ENCODE data around the gene DOK6.
"Not testable (repeated sequence)": the region's sequence is repeated elsewhere in the genome, so short reads cannot be mapped to it uniquely, and the experiment has no call there.

Gene DOK6

DNA sequence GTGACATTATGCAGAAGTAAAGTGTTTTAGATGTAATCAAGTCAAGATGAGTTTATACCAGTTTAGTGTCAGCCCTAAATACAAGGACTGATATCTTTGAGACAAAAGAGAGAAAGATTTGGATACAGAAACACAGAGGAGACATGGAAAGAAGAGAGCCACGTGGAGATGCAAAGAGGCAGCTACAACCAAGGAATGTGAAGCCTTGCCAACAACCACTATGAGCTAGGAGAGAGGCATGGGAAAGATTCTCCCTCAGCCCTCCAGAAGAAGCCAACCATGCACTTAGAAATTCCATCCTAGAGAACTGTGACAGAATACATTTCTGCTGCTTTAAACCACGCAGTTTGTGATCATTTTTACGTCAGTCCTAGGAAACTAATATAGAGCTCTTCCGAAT lies 217.2 kb downstream of the DOK6 start:
- in situ Hi-C loops (cut with HindIII; ENCODE audit: low sequenced_read_pairs) = no loop called here

DNA sequence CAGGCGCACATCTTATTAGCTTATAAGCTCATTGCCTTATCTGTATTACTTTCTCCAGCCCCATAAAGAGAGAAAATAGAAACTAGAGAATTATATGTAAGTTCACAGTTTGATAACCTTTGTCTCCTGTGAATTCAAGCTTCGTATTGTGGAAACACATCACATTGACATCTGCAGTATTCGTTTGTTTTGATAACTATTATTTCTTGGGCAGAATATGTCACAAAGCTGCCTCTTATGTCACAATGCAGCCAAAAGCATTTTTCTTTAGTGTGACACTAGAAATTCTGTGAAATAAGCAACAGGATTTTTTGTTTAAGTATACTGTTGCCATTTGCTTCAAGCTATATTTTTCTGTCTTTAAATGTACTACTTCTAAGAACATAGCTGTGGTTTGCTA lies 221.5 kb downstream of the DOK6 start:
- in situ Hi-C loops (cut with HindIII; ENCODE audit: low sequenced_read_pairs) = no loop called here

DNA sequence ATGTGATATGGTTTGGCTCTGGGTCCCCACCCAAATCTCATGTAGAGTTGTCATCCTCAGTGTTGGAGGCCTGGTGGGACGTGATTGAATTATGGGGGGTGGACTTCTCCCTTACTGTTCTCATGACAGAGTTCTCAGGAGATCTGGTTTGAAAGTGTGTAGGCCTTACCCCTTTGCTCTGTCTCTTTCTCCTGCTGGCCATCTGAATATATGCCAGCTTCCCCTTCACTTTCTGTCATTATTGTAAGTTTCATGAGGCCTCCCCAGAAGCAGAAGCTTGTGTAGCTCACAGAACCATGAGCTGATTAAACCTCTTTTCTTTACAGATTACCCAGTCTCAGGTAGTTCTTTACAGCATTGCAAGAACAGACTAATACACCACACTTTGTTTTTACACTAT lies 222.3 kb downstream of the DOK6 start:
- in situ Hi-C loops (cut with HindIII; ENCODE audit: low sequenced_read_pairs) = no loop called here

DNA sequence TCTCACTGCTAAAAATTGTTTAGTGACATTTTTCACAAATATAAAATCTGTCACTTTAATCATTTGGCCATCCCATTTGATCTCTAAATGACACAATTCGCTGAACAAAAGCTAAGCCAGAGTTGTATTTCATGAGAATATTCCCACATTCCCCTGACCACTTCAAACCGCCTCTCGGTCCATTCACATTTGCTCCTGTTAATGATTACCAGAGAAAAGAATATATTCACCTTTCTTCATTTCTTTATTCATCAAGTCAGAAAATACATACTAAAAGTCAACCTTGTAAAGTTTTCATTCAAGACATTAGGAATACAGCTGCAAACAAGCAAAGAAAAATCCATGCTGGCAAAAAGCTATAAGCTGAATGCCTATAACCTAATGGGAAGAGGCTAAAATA lies 225.5 kb downstream of the DOK6 start:
- in situ Hi-C loops (cut with HindIII; ENCODE audit: low sequenced_read_pairs) = no loop called here

DNA sequence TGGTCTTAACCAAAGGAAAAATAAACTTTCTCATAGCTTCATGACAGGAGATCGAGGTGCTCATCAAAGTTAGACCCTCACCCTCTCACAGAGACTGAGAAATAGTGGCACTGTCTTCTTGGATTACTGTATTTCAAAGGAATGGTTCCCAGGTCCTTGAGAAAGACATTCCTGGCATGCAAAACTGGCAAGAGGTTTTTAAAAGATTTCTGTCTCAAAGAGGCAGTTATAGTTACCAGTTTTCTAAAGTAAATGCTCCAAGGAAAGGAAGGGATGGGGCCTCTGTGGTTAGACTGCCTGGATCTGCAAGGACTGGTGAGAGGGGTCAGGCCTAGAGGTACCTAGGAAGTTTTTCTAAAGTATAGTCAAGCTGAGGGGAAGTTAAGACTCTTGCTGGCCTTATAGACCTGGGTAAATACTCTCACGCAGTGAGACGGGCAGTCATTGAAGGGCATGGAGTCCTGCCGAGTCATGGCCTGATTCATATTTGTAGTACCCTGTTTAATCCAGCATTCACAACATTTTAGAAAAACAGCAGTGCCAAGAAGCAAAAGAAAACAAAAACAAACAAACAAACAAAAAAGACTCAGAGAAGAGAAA lies 226.1 kb downstream of the DOK6 start:
- in situ Hi-C loops (cut with HindIII; ENCODE audit: low sequenced_read_pairs) = no loop called here

DNA sequence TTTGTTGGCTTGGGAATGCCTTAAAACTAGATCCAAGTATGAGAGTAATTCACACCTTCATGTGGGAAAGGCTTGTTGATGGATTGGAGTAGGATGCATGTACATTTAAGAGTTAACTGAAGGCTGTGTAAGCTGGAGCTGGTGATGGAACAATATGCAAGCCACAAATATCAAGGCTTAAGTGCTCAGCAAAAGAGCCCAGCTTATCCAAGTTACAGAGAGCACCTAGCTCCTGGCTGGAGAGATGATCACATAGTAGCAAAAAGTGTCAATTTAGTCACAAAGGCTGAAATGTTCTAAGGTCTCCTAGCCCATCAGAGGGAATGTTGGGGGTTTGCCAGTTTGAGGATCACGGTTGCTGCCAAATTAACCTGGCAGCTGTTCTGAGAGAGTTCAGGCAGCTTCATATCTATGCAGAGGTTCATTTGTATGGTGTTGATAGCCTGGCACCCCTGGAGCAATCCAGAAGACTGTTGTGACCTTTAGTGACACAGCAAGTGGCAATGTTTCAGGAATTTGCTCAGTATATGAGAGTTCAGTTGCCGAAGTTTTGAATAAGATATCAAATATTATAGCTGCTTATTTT lies 228.2 kb downstream of the DOK6 start:
- in situ Hi-C loops (cut with HindIII; ENCODE audit: low sequenced_read_pairs) = no loop called here

DNA sequence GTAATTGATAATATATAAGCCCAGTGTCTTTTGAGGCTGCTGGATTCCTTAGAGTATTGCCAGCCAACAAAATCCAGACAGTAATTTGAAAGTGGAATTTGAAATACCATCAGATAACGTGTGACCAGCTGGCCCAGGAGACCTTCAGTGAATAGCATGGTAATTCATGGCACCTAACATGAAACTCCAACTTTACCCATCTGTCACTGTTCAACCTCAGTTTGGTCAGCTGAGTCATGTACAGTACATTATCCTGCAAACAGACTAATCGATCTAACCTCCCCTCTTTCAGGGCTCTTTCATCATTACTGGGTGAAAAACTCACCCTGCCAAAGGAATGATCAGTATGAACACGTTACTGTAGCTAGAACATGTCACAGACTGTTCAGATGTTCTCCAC lies 230.6 kb downstream of the DOK6 start:
- in situ Hi-C loops (cut with HindIII; ENCODE audit: low sequenced_read_pairs) = no loop called here

DNA sequence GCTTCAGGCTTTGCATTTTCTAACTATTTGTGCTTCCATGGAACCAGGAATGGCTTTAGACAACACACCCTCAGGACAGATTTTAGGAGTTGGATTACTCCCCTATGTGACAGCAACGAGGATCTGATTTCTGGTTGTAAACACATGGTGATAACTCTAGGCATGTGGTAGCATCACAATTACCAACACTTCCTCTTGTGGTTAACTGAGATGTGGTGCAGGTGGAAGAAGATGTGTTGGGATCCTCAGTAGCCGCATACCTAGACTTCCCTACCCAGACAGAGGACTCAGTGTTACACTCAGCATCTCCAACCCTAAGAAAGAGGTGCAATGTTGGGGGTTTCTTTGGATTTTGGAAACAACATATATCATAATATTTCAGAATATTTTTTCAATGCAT lies 234.8 kb downstream of the DOK6 start:
- in situ Hi-C loops (cut with HindIII; ENCODE audit: low sequenced_read_pairs) = no loop called here

DNA sequence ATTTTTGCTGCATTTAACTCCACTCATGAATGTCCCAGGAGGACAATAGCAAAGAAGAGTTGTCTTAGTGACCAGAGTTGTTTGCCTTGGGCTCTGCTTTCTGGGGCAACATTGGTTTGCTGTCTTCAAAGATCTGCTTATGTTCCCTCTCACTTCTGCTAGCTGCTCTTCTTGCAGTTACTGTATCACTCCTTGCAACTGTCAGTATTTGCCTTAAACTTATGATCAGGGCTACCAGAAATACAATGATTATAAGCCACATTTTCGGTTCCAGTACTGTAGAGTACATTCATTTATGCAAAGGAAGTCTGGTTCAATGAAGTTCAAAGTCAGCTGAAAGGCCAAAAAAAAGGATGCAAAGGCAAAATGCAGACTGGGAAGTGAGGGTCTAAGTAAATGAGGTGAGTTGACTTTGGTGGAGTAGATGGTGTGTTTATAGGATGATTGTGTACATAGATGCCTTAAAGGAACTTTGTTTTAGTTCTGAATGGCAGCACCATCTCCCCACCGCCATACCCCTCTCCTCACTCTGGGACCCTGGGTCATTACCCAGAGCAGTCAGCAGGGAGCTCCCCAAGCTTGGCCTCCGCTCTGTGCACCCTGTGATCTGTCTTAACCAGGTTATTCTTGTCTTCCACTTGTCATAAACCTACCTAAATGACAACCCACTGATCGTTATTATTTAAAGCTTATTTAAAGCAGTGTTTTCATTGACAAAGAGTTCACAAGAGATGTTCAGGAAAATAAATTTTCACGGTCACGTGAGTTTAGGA lies 236.0 kb downstream of the DOK6 start:
- in situ Hi-C loops (cut with HindIII; ENCODE audit: low sequenced_read_pairs) = no loop called here

DNA sequence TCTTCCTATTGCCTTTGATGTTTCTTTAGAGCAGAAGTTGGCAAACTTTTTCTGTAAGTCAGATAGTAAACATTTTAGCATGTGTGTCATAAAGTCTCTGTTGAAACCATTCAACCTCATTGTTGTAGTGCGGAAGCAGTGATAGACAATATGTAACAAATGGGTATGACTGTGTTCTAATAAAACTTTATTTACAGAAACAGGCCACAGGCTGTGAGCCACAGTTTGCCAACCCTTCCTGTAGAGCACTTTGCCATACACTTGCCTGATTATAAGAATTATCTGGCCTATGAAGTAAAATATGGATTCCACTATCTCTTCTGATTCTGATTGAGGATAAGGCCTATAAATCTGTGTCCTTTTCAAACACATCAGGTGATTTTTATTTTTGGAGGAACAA lies 237.4 kb downstream of the DOK6 start:
- in situ Hi-C loops (cut with HindIII; ENCODE audit: low sequenced_read_pairs) = no loop called here

DNA sequence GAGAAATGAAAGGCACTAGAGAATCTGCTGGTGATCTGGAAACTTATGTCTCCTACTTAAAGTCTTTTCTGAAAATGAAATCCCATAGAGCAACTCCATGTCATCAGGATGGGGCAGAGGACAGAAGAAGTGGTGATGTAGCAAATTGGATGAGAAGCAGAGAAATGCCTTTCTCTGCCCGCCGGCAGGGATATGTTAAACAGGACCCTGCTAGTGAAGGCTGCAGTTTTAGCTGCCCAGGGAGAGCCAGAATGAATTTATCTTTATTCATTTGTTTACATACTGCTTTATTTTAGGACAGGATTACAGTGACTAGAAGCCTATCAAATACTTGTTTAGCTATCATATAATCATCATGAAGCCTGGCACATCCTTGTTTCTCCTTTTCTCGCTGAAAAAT lies 247.0 kb downstream of the DOK6 start:
- in situ Hi-C loops (cut with HindIII; ENCODE audit: low sequenced_read_pairs) = no loop called here

DNA sequence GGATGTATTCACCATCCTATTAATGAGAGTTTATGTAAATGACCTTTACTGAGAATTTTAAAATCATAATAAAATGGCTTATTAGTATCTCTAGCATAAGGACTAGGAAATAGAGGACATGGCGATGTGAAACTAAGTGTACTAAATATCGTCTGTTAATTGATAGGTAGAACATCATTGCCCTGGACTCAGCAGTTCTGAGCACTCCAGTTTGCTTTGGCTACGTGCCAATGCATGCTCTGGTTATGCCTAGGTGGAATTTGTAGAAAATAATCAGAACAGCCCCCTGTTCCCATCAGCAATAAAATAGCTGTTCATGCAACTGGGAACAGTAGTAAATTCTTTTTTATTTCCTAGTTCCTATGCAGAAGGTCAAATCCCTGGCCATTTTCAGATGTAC lies 247.8 kb downstream of the DOK6 start:
- in situ Hi-C loops (cut with HindIII; ENCODE audit: low sequenced_read_pairs) = no loop called here

DNA sequence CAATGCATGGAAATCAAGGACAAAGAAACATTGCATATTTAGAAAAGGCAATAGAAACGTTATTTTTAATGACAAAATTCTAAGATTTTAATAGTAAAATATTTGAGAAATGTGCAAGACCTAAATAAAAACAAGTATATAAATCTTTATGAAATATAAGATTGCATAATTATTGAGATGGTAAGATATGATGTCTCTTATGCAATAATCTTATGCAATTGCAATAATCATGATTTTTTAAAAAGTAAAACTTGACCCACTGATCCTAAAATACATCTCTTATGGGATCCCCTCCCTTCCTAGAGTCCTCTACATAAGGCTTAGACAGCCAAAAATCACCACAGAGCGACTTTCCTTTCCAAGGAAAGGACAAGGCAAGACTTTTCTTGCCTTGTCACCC lies 249.0 kb downstream of the DOK6 start:
- in situ Hi-C loops (cut with HindIII; ENCODE audit: low sequenced_read_pairs) = no loop called here

DNA sequence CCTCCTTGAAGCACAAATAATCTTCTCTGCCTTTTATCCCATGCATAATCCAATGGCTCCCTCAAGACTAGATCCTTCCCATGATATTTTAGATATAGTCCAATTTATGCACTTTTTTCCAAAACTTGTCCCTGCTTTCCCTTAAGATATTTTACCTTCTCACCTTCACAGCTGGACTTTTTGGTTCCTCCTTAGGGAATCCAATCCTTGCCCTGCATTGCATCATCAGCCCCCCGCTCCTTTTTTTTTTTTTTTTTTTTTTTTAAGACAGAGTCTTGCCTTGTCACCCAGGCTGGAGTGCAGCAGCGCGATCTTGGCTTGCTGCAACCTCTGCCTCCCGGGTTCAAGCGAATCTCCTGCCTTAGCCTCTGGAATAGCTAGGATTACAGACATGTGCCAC lies 250.6 kb downstream of the DOK6 start:
- in situ Hi-C loops (cut with HindIII; ENCODE audit: low sequenced_read_pairs) = no loop called here

DNA sequence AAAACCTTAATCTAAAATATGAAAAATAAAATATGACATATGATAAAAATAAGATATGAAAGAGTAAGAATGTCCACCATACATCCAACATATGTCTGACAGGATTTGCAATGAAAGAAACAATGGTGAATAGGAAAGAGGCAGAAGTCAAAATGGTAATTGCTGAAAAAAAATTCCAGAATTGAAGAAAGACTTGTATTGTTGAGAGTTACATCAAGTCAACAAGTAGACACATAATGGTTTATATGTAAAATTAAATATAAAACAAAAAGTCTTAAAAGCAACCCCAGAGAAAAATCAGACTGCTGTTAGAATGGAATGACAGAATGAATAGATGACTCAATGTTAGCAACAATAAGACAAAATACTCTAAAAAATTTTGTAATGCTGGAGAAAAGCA lies 255.1 kb downstream of the DOK6 start:
- in situ Hi-C loops (cut with HindIII; ENCODE audit: low sequenced_read_pairs) = no loop called here

DNA sequence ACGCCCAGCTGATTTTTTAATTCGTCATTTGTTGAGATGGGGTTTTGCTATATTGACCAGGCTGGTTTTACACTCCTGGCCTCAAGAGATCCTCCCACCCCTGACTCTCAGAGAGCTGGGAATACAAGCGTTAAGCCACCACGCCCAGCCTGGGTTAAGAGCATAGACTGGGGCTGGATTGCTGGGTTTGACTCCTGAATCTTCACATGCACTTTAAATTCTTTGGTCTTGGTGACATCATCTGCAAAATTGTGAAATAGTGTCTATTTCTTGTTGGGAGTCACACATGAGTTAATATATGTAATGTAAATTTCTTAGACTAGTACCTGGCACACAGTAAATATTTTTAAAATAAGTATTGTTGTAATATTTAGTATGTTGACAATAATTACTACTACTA lies 257.4 kb downstream of the DOK6 start:
- in situ Hi-C loops (cut with HindIII; ENCODE audit: low sequenced_read_pairs) = no loop called here

DNA sequence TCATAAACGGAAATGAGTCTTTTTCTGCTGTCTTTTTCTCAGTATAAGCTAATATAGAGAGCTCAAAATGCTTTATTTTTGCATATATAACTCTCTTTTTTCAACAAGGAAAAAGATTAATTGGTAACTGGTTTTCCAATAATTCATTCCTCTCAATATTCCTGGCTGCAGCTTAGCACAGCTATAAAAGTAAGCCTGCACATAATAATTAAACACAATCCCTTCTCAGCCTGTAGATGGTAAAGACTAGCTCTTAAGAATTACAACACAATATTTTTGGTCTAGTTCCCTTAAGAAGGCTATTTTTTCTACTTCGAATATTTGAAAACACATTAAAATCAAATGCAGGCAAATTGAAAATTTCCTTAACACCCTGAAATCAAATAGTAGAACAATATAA lies 258.0 kb downstream of the DOK6 start:
- in situ Hi-C loops (cut with HindIII; ENCODE audit: low sequenced_read_pairs) = no loop called here

DNA sequence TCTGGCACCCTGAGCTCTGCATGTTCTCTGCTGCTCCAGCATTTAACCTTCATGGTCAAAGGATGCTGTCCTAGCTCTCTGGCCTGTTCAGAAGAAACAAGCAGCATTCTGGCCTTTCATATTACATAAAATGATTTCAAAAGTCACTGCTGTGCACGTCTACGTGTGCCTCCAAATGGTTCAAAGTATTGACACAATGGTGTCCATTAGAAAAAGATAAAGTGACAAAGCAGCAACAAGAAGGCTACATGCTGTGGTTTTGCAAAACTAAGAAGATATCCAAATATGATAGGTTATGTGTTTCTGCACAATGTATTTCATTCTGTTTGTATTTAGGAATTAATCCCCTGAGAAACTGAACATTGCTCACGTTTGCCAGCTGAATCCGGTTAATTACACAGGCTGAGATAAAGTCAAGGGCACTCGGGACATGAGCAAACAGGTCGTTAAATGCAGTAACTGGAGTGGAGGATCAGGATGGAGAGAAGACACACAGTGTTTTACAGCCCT lies 258.5 kb downstream of the DOK6 start:
- in situ Hi-C loops (cut with HindIII; ENCODE audit: low sequenced_read_pairs) = no loop called here

DNA sequence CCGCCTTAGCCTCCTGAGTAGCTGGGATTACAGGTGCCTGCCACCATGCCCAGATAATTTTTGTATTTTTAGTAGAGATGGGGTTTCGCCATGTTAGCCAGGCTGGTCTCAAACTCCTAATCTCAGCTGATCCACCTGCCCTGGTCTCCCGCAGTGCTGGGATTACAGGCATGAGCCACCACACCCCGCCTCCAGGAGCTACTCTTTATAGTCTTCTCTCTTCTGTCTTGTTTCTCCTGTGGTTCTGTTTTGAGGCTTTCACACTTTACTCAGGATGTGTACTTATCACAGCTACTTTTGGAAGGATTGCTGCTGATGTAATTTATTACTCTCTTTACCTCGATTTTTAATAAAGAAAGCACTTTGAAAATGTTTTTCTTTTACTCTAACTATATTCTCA lies 261.4 kb downstream of the DOK6 start:
- in situ Hi-C loops (cut with HindIII; ENCODE audit: low sequenced_read_pairs) = not testable (repeated sequence)

DNA sequence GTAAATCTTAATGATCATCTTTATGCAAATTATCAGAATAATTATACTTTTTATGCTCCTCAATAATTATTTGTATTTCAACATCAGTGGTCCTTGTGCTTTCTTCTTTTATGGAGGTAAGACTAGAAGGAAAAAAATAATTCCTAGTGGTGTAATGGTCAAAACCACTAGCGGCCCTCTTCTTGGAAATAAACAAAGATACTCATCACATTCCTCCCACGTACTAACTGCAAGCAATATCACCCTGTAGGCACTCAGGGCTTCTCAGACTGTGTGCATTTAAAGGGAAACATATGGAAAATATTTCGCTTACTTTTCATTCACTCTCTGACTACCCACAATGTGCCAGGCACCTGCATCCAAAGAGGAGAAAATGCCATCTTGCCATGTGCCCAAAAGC lies 263.7 kb downstream of the DOK6 start:
- in situ Hi-C loops (cut with HindIII; ENCODE audit: low sequenced_read_pairs) = no loop called here

DNA sequence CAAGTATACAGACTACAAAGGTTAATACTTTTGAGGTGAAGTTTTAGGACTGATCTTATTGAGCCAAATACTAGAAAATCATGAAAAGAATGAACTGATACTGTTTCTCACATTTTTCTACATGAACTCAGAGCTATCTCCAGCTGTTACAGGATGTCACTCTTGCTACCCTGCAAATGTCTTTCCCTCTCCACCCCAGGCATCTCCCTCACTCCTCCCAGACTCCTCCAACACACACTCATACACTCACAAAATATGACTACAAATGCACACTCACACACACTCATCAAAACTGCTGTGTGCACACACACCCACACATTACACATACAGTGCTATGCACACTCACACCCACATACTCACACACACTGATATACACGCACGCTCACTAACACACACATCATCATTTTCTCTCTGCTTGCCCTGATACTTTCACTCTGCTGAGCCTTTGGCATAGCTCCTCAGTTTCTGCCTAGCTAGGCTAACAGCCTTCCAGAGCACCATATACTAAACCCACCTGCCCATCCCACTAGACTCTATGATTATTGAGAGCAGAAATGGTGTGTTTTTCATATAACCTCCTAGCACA lies 273.7 kb downstream of the DOK6 start:
- in situ Hi-C loops (cut with HindIII; ENCODE audit: low sequenced_read_pairs) = no loop called here

DNA sequence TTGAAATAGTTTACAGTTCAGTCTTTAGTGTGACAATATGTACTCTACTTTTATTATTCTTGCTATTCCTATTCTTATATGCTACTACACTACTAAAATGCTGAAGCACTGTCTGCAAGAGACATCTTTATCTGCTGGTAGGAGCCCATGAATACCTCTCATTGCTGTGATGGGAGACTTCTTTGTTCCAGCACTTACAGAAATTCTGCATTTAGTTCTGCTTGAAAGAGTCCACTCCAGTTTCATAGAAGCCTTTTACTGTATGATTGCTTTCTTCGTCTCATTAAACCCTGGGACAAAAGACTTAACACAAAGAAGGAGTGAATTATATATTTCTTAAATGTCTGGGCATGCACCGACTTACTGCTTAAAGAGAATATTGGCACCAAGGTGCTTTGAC lies 274.3 kb downstream of the DOK6 start:
- in situ Hi-C loops (cut with HindIII; ENCODE audit: low sequenced_read_pairs) = no loop called here
